Caco-2 (cell line): ENCODE data around the gene KIRREL3. TPM values are rescaled to one million over a fixed set of nuclear protein-coding genes. Genes with fewer than 3 reads are reported as not detected.

Experiments used
- BruUV-seq: library from RNA; stranded (reverse); fragments of 400-500 nt; replicated peaks from 2 replicates; lab custom pipeline; 2021; lab: Mats Ljungman, UMichigan
- CTCF ChIA-PET: fragments of 300-600 bp; sonication (Branson Sonifier 250); formaldehyde crosslinking; loops from one replicate; lab custom pipeline; 2022; ENCODE audit warnings: antibody characterized with exemption; lab: Charles Lee
- POLR2A ChIA-PET: fragments of 300-600 bp; sonication (Branson Sonifier 250); formaldehyde crosslinking; loops from one replicate; lab custom pipeline; 2022; ENCODE audit warnings: antibody characterized with exemption; lab: Charles Lee
- DNase-seq, 2 experiments: peaks; one replicate each; pipeline versions ENCODE4 v3.0.0 to v3.0.0-alpha.2; 2020 to 2022
- H3K27me3 ChIP-seq: replicated peaks from 2 replicates; pipeline ENCODE4 v1.6.0; 2011; ENCODE audit warnings: low read length; ENCODE audit not compliant: control insufficient read depth, insufficient read depth
- H3K36me3 ChIP-seq: 2 replicates; pipeline ENCODE4 v1.5.1; 2011; ENCODE audit warnings: low read length; ENCODE audit not compliant: control insufficient read depth, insufficient read depth
- H3K4me1 ChIP-seq: fragments of 250-450 bp; sonication (Bioruptor Pico); 2 replicates; pipeline ENCODE4 v1.5.1; 2020; ENCODE audit warnings: mild to moderate bottlenecking
- H3K4me3 ChIP-seq: 2 replicates; pipeline ENCODE4 v1.5.1; 2011; ENCODE audit warnings: low read depth, mild to moderate bottlenecking, control low read depth, low read length
- H3K9me3 ChIP-seq: fragments of 250-450 bp; sonication (Bioruptor Pico); 2 replicates; pipeline ENCODE4 v1.5.1; 2020; ENCODE audit warnings: mild to moderate bottlenecking, moderate library complexity
- H3K27ac Mint-ChIP-seq: one replicate; pipeline ENCODE4 v1.8.0; 2022; ENCODE audit warnings: mixed read lengths; ENCODE audit not compliant: unreplicated experiment
- H3K27me3 Mint-ChIP-seq: one replicate; pipeline ENCODE4 v1.8.0; 2022; ENCODE audit warnings: mixed read lengths; ENCODE audit not compliant: insufficient read depth, unreplicated experiment
- H3K36me3 Mint-ChIP-seq: one replicate; pipeline ENCODE4 v1.8.0; 2022; ENCODE audit warnings: mild to moderate bottlenecking, mixed read lengths; ENCODE audit not compliant: insufficient read depth, unreplicated experiment
- H3K4me1 Mint-ChIP-seq: one replicate; pipeline ENCODE4 v1.8.0; 2022; ENCODE audit warnings: low read depth, mixed read lengths; ENCODE audit not compliant: unreplicated experiment
- H3K4me3 Mint-ChIP-seq: one replicate; pipeline ENCODE4 v1.8.0; 2022; ENCODE audit warnings: mild to moderate bottlenecking, moderate library complexity, mixed read lengths; ENCODE audit not compliant: unreplicated experiment
- H3K9me3 Mint-ChIP-seq: one replicate; pipeline ENCODE4 v1.8.0; 2022; ENCODE audit warnings: mixed read lengths; ENCODE audit not compliant: unreplicated experiment
- CTCF ChIP-seq, 2 experiments: fragments of 200-600 bp in 1 of 2; IDR thresholded peaks; 1 replicate in 1 of 2; 2 replicates in 1 of 2; pipeline versions ENCODE4 v1.5.1 to v1.8.0; 2011 to 2022; ENCODE audit warnings: antibody characterized with exemption in 1 of 2, control low read depth in 1 of 2, inconsistent platforms in 1 of 2, low read depth in 1 of 2, low read length in 1 of 2, mild to moderate bottlenecking in 1 of 2, moderate library complexity in 1 of 2; ENCODE audit not compliant: insufficient read depth in 1 of 2, severe bottlenecking in 1 of 2, unreplicated experiment in 1 of 2
- intact Hi-C: fragments of 100-400 bp; cut with micrococcal nuclease; formaldehyde crosslinking; loops from one replicate; pipeline ENCODE4 v1.10.0; 2022; ENCODE audit not compliant: unreplicated experiment
- total RNA-seq: library from RNA; stranded (reverse); gene quantifications from 2 replicates; pipeline ENCODE4 v1.2.3, GENCODE V29; 2022

The KIRREL3 gene
- total RNA-seq, 1 experiment from 2014 or later, result not detected

GRCh38 chr11:126507646-126508045 is 492.9 kb downstream of the KIRREL3 start:
- CTCF ChIA-PET, result no interaction called here
- peaks cover 3% of the 10 kb centered on the region; the same call in 1 of the 2 replicates for H3K27me3 ChIP-seq
- POLR2A ChIA-PET, result no interaction called here

GRCh38 chr11:126506789-126507188 is 493.8 kb downstream of the KIRREL3 start:
- Histone ChIP-seq H3K27me3 (no peaks in the 10 kb centered on the region; the same call in 1 of the 2 replicates), H3K4me3 (no peak overlapping the region), H3K36me3 (no peaks in the 10 kb centered on the region), H3K4me1 (no peaks in the 10 kb centered on the region), H3K9me3 (peaks cover 19% of the 10 kb centered on the region)
- no peaks in the 10 kb centered on the region for H3K36me3 Mint-ChIP-seq
- H3K4me3 Mint-ChIP-seq, result no peak overlapping the region
- intact Hi-C loops, result no loop called here
- BruUV-seq, result no TSS peak
- H3K27ac Mint-ChIP-seq, result no peak overlapping the region
- ChIA-PET CTCF (no interaction called here), POLR2A (no interaction called here)
- peaks cover 38% of the 10 kb centered on the region for H3K27me3 Mint-ChIP-seq
- no peak for DNase-seq
- TF ChIP-seq CTCF (IDR thresholded peaks at IDR 0.05; ENCODE audit: insufficient read depth in 1 of 2, low read depth in 1 of 2, low read length in 1 of 2, severe bottlenecking in 1 of 2, unreplicated experiment in 1 of 2), result no peak
- H3K4me1 Mint-ChIP-seq, result no peaks in the 10 kb centered on the region
- H3K9me3 Mint-ChIP-seq, result peaks cover 10% of the 10 kb centered on the region

More at GRCh38 chr11:126507646-126508045, 492.9 kb downstream of the KIRREL3 start:
- no peak overlapping the region for H3K4me3 ChIP-seq
- no peaks in the 10 kb centered on the region for H3K36me3 ChIP-seq
- BruUV-seq, result no TSS peak
- Mint-ChIP-seq H3K36me3 (no peaks in the 10 kb centered on the region), H3K27me3 (peaks cover 35% of the 10 kb centered on the region), H3K4me3 (no peak overlapping the region), H3K4me1 (no peaks in the 10 kb centered on the region), H3K27ac (no peak overlapping the region), H3K9me3 (peaks cover 10% of the 10 kb centered on the region)
- no peaks in the 10 kb centered on the region for H3K4me1 ChIP-seq
- no peak for DNase-seq
- intact Hi-C loops, result no loop called here
- H3K9me3 ChIP-seq, result peaks cover 19% of the 10 kb centered on the region
- TF ChIP-seq CTCF (IDR thresholded peaks at IDR 0.05; ENCODE audit: insufficient read depth in 1 of 2, low read depth in 1 of 2, low read length in 1 of 2, severe bottlenecking in 1 of 2, unreplicated experiment in 1 of 2), result no peak

- peaks cover 5% of the 10 kb centered on the region for H3K27me3 ChIP-seq
- Mint-ChIP-seq H3K27ac (no peak overlapping the region), H3K4me3 (no peak overlapping the region), H3K4me1 (no peaks in the 10 kb centered on the region), H3K9me3 (peaks cover 10% of the 10 kb centered on the region), H3K27me3 (peaks cover 29% of the 10 kb centered on the region), H3K36me3 (no peaks in the 10 kb centered on the region)
- no peak overlapping the region for H3K4me3 ChIP-seq
- POLR2A ChIA-PET, result no interaction called here
- H3K9me3 ChIP-seq, result peaks cover 19% of the 10 kb centered on the region
- no TSS peak for BruUV-seq
- intact Hi-C loops, result no loop called here
- CTCF ChIA-PET, result interaction anchor here (2.0 kb wide), 1 partner anchor 22 kb away, joined by 9 read pairs; no protein-coding TSS in a partner anchor
- no peaks in the 10 kb centered on the region for H3K4me1 ChIP-seq
- no peaks in the 10 kb centered on the region for H3K36me3 ChIP-seq
- no peak for TF ChIP-seq CTCF (IDR thresholded peaks at IDR 0.05; ENCODE audit: insufficient read depth in 1 of 2, low read depth in 1 of 2, low read length in 1 of 2, severe bottlenecking in 1 of 2, unreplicated experiment in 1 of 2)
- no peak for DNase-seq
Observed at GRCh38 chr11:126502982-126503381, 497.6 kb downstream of the KIRREL3 start.
